ENCODE results near the gene QRSL1. TPM values are rescaled to one million over a fixed set of nuclear protein-coding genes. Genes with fewer than 3 reads are reported as not detected.

Gene QRSL1
- total and polyA plus RNA-seq, 2 experiments from 2014 or later, result 18.4 to 19.3 TPM

DNA sequence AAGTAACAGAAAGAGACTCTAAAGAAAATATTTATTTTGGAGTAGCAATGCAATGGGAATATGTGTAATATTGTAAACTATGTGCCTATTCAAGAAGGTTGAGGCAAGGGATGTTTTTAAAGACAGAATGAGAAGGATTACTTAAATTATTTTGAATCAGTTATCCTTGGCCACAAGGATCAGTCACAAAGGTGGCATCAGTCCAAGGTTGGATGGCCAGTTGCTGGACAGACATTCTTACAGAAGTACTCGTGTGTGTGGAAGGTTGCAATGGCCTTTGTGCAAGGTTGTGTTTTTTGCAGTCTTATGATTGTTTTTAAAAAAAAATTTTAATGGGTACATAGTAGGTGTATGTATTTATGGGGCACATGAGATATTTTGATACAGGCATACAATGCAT is 2.0 kb downstream of the QRSL1 start:
- H3K4me3 Mint-ChIP-seq, result no peak overlapping the region; the same call in 2 of the 3 replicates
- H3K4me1 Mint-ChIP-seq, result peaks cover 22% of the 10 kb centered on the region; the same call in 2 of the 3 replicates

More for the DNA sequence above, 2.0 kb downstream of the QRSL1 start:
- Histone ChIP-seq H3K4me3 (no peak overlapping the region), H4K20me1 (replicated peaks; ENCODE audit: insufficient read depth) (no peaks in the 10 kb centered on the region), H3K4me2 (no peak overlapping the region), H3F3A (replicated peaks; ENCODE audit: low read depth) (no peaks in the 10 kb centered on the region; the same call in 1 of the 2 replicates), H3K27me3 (ENCODE audit: insufficient read depth) (no peaks in the 10 kb centered on the region), H3K27ac (ENCODE audit: low read depth) (no peak overlapping the region), H3K9me2 (ENCODE audit: insufficient read depth) (no peaks in the 10 kb centered on the region), H3K36me3 (ENCODE audit: insufficient read depth) (no peaks in the 10 kb centered on the region), H2AFZ (no peak overlapping the region), H3K79me2 (replicated peaks; ENCODE audit: insufficient read depth) (peaks cover 79% of the 10 kb centered on the region), H3K4me1 (ENCODE audit: insufficient read depth) (peaks cover 22% of the 10 kb centered on the region)
- DNase-seq (ENCODE audit: low spot score) (no peak), ATAC-seq (no peak)
- Mint-ChIP-seq H3K36me3 (ENCODE audit: low read depth) (peaks cover 15% of the 10 kb centered on the region), H3K27me3 (ENCODE audit: insufficient read depth, low read depth, poor library complexity) (no peaks in the 10 kb centered on the region), H3K9me3 (no peaks in the 10 kb centered on the region), H3K27ac (no peak overlapping the region)
- no peak for TF ChIP-seq JUNB (IDR thresholded peaks at IDR 0.05; ENCODE audit: unreplicated experiment)
- no peak for TF ChIP-seq CREB1 (CRISPR knock-in tag; IDR thresholded peaks at IDR 0.05; ENCODE audit: low read depth)
- TF ChIP-seq ZNF462 (CRISPR knock-in tag; IDR thresholded peaks at IDR 0.05), result no peak
- no peak for TF ChIP-seq REST (IDR thresholded peaks at IDR 0.05; ENCODE audit: unreplicated experiment)
- no peak for TF ChIP-seq EZH2 (IDR thresholded peaks at IDR 0.05; ENCODE audit: low read depth, unreplicated experiment)
- no peak for TF ChIP-seq ZNF331 (CRISPR knock-in tag; IDR thresholded peaks at IDR 0.05; ENCODE audit: low read depth)
- TF ChIP-seq NANOG (IDR thresholded peaks at IDR 0.05; ENCODE audit: borderline replicate concordance), result no peak
- no peak for TF ChIP-seq POLR2AphosphoS5 (IDR thresholded peaks at IDR 0.05; ENCODE audit: low read depth)
- no peak for TF ChIP-seq ZNF114 (CRISPR knock-in tag; IDR thresholded peaks at IDR 0.05)
- TF ChIP-seq EZH2phosphoT487 (IDR thresholded peaks at IDR 0.05; ENCODE audit: unreplicated experiment), result no peak
- TF ChIP-seq ETS1 (IDR thresholded peaks at IDR 0.05), result no peak
